ENCODE results near the gene ATCAY. TPM values are rescaled to one million over a fixed set of nuclear protein-coding genes. Genes with fewer than 3 reads are reported as not detected.

Gene ATCAY
- polyA plus RNA-seq, 2 of the 4 experiments (the other 2 are of a cell fraction), result 0.06 TPM; not detected in 1

DNA sequence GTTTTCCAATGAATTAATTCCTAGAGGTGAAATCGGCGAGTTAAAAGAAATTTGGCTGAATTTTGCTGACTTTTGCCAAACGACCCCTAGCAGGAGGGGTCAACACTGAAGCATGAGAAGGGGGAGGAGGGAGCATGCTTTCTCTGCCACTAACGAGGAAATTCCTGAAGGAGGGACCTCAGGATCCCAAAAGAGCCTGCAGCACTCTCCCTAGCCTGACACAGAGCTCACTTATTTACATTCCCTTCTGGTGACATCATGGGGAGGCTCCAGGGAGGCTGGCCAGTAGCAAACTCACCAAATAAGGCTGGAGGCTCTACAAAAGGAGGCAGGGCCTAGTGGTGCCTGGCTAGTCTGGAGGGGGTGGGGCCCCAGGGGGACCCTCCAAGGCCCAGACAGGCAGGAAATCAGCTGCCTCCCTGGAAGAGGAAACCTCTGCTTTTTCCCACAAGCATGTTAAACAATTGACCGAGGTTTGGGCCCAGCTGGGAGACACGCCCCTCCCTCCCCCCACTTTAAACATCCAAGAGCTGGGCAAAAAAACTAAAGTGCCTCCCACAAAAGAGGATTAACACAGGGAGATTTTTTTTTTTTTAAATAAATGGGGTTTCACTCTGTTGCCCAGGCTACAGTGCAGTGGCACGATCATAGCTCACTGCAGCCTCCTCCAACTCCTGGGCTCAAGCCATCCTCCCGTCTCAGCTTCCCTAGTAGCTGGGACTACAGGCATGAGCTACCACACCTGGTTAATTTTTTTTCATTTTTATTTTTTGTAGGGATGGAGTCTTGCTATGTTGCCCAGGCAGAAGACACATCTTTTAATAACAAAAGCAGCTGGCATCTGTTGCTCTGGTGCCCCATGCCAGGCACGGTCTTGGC, 88.3 kb downstream of the ATCAY start (continued):
- TF ChIP-seq HEYL (CRISPR knock-in tag; IDR thresholded peaks at IDR 0.05) (no peak), ESRRA (IDR thresholded peaks at IDR 0.05; ENCODE audit: borderline replicate concordance, low read length) (no peak), POLR2A (IDR thresholded peaks at IDR 0.05; ENCODE audit: low read length) (no peak), MYC (IDR thresholded peaks at IDR 0.05; ENCODE audit: borderline replicate concordance, low read length) (no peak), NPAS2 (CRISPR knock-in tag; IDR thresholded peaks at IDR 0.05; ENCODE audit: borderline replicate concordance) (no peak), PHF8 (IDR thresholded peaks at IDR 0.05; ENCODE audit: borderline replicate concordance, low read depth) (no peak), KDM1A (IDR thresholded peaks at IDR 0.05; ENCODE audit: low read depth) (no peak), ZSCAN20 (CRISPR knock-in tag; IDR thresholded peaks at IDR 0.05) (no peak), MAZ (IDR thresholded peaks at IDR 0.05; ENCODE audit: borderline replicate concordance, low read depth, low read length) (no peak), FOXS1 (CRISPR knock-in tag; IDR thresholded peaks at IDR 0.05) (no peak), CHD2 (IDR thresholded peaks at IDR 0.05; ENCODE audit: low read length, partially characterized antibody) (no peak), CEBPB (IDR thresholded peaks at IDR 0.05) (no peak), CHD4 (IDR thresholded peaks at IDR 0.05; ENCODE audit: borderline replicate concordance) (no peak)
- TF ChIP-seq, protein P1, sequence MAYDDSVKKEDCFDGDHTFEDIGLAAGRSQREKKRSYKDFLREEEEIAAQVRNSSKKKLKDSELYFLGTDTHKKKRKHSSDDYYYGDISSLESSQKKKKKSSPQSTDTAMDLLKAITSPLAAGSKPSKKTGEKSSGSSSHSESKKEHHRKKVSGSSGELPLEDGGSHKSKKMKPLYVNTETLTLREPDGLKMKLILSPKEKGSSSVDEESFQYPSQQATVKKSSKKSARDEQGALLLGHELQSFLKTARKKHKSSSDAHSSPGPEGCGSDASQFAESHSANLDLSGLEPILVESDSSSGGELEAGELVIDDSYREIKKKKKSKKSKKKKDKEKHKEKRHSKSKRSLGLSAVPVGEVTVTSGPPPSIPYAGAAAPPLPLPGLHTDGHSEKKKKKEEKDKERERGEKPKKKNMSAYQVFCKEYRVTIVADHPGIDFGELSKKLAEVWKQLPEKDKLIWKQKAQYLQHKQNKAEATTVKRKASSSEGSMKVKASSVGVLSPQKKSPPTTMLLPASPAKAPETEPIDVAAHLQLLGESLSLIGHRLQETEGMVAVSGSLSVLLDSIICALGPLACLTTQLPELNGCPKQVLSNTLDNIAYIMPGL (CRISPR knock-in tag; IDR thresholded peaks at IDR 0.05; ENCODE audit: borderline replicate concordance), result no peak

DNA sequence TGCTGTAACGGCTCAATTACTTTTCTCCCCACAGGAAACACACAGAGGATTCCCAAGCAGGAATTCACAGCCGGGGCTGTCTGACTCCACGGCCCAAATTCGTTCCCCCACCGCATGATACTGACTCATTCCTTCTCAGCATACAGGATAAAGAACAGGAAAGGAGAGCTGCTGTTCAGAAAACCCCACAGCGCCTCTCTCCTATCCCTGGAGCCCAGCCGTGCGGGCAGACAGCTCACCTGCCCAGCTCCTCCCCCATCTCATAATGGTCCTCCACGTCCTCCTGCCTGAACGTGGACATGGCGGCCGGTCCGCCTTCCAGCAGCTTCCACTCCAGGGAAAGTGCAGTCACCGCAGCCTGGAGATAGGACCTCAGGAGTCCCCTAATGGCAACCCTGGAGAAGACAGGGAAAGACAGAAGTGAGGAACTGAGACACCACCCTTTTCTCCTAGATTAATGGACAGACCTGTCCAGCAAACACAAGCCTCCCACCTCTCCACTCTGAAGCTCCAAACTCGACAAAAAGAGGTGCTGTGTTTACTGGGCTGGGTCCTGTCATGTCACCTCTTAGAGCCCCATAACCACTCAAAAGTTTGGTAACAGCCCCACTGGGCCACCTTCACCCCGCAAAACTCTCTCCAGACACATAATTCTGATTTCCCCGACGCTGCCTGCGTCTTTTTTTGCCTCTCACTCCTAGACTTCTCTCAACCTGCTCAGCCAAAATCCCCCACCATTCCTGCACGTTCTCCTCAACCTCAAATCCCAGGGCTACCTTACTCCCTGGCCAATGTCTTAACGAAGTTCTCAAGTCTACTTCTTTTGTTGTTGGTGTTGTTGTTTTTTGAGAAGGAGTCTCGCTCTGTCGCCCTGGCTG, 89.2 kb downstream of the ATCAY start:
- FAIRE-seq (no peak), ATAC-seq (peak; percentile 37), DNase-seq (ENCODE audit: low read depth in 1 of 2, low spot score in 1 of 2) (peak; percentile 46 to 72)
- Histone ChIP-seq H3K27ac (peak overlapping the region; percentile 88 to 98), H3K4me2 (peak overlapping the region; percentile 94), H3K9me3 (no peaks in the 10 kb centered on the region), H3K4me1 (peaks cover 23% of the 10 kb centered on the region), H3K4me3 (peak overlapping the region; percentile 89)
- CTCF ChIA-PET, result interaction anchor here (0.5 to 4.8 kb wide), 12 partner anchors 11 to 387 kb away, joined by 3 to 16 read pairs (median 3); partner anchors contain the start of gene EEF2
- POLR2A ChIA-PET, result interaction anchor here (0.6 to 4.7 kb wide), 4 partner anchors 10 to 151 kb away, joined by 3 to 60 read pairs (median 4); partner anchors contain the start of gene EEF2
- WGBS (ENCODE audit: missing lambda C conversion rate), result 10% methylated on average over 19 of the region's 23 CpGs
- TF ChIP-seq POLR2A (IDR thresholded peaks at IDR 0.05; ENCODE audit: low read length), result no peak
- no peak for TF ChIP-seq NR3C1 (IDR thresholded peaks at IDR 0.05)
- TF ChIP-seq, protein P2, sequence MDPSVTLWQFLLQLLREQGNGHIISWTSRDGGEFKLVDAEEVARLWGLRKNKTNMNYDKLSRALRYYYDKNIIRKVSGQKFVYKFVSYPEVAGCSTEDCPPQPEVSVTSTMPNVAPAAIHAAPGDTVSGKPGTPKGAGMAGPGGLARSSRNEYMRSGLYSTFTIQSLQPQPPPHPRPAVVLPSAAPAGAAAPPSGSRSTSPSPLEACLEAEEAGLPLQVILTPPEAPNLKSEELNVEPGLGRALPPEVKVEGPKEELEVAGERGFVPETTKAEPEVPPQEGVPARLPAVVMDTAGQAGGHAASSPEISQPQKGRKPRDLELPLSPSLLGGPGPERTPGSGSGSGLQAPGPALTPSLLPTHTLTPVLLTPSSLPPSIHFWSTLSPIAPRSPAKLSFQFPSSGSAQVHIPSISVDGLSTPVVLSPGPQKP (IDR thresholded peaks at IDR 0.05; ENCODE audit: low read depth, low read length), result no peak
- no peak for TF ChIP-seq RNF2 (IDR thresholded peaks at IDR 0.05; ENCODE audit: borderline replicate concordance, low read depth)
- TF ChIP-seq TP53 (CRISPR knock-in tag; IDR thresholded peaks at IDR 0.05), result no peak
- TF ChIP-seq MAFK (IDR thresholded peaks at IDR 0.05; ENCODE audit: partially characterized antibody), result no peak
- TF ChIP-seq RCOR1 (IDR thresholded peaks at IDR 0.05; ENCODE audit: low read depth, low read length), result no peak
- no peak for TF ChIP-seq EHMT2 (IDR thresholded peaks at IDR 0.05; ENCODE audit: low read depth)
- TF ChIP-seq POLR2AphosphoS2 (conservative IDR thresholded peaks at IDR 0.05; ENCODE audit: low read length), result no peak
- 0 out of 2 replicates have a peak, but pooled peaks have one; percentile 36 for TF ChIP-seq EHF (CRISPR knock-in tag; IDR thresholded peaks at IDR 0.05)
- TF ChIP-seq, protein P1 (CRISPR knock-in tag; IDR thresholded peaks at IDR 0.05; ENCODE audit: borderline replicate concordance), result no peak
- TF ChIP-seq, protein P3, sequence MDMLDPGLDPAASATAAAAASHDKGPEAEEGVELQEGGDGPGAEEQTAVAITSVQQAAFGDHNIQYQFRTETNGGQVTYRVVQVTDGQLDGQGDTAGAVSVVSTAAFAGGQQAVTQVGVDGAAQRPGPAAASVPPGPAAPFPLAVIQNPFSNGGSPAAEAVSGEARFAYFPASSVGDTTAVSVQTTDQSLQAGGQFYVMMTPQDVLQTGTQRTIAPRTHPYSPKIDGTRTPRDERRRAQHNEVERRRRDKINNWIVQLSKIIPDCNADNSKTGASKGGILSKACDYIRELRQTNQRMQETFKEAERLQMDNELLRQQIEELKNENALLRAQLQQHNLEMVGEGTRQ (IDR thresholded peaks at IDR 0.05), result no peak
- TF ChIP-seq RAD21 (conservative IDR thresholded peaks at IDR 0.05 in 1 of 2, IDR thresholded peaks at IDR 0.05 in 1 of 2), result peak in 1 of 2 experiments; percentile 27; a peak in 2 of 5 replicates
- TF ChIP-seq HEYL (CRISPR knock-in tag; IDR thresholded peaks at IDR 0.05), result no peak
- no peak for TF ChIP-seq ZC3H11A (IDR thresholded peaks at IDR 0.05)
- no peak for TF ChIP-seq GATA3 (IDR thresholded peaks at IDR 0.05; ENCODE audit: borderline replicate concordance)
- TF ChIP-seq, protein P4, sequence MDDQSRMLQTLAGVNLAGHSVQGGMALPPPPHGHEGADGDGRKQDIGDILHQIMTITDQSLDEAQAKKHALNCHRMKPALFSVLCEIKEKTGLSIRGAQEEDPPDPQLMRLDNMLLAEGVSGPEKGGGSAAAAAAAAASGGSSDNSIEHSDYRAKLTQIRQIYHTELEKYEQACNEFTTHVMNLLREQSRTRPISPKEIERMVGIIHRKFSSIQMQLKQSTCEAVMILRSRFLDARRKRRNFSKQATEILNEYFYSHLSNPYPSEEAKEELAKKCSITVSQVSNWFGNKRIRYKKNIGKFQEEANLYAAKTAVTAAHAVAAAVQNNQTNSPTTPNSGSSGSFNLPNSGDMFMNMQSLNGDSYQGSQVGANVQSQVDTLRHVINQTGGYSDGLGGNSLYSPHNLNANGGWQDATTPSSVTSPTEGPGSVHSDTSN (IDR thresholded peaks at IDR 0.05), result no peak
- TF ChIP-seq HDAC2 (IDR thresholded peaks at IDR 0.05), result no peak

Data from A549 (cell line).